Mammary epithelial cell (primary cell): ENCODE measurements around the gene EEPD1.

Experiments used
- CTCF ChIP-seq, 2 donors: IDR thresholded peaks in 1 of 2; conservative IDR thresholded peaks in 1 of 2; 2 replicates each; pipeline ENCODE4 v1.5.1; 2011 to 2012; ENCODE audit warnings: inconsistent platforms in 2 of 2, low read length in 2 of 2, mild to moderate bottlenecking in 2 of 2, control low read depth in 1 of 2, low read depth in 1 of 2; ENCODE audit not compliant: insufficient read depth in 1 of 2; ENCODE audit errors: extremely low read depth in 1 of 2
- EZH2 ChIP-seq: IDR thresholded peaks from 2 replicates; pipeline ENCODE4 v1.6.1; 2012; ENCODE audit warnings: low read length, inconsistent platforms, borderline replicate concordance

- TF ChIP-seq EZH2, result no peak
- TF ChIP-seq CTCF (conservative IDR thresholded peaks at IDR 0.05 in 1 of 2, IDR thresholded peaks at IDR 0.05 in 1 of 2; ENCODE audit: extremely low read depth in 1 of 2, insufficient read depth in 1 of 2, low read depth in 1 of 2, low read length in 2 of 2), result no peak
Measured at GRCh38 chr7:36283711-36284130, 130.7 kb downstream of the EEPD1 start.
